D341Med (cell line): ENCODE data around the gene LENEP.

ENCODE experiments used
- DNase-seq: peaks from one replicate; pipeline ENCODE4 v3.0.0; 2012; ENCODE audit warnings: low spot score

LENEP gene

GRCh38 chr1:155011437-155012025, 18.1 kb downstream of the LENEP start:
- DNase-seq: no peak

GRCh38 chr1:155012026-155012546, 18.7 kb downstream of the LENEP start:
- DNase-seq: peak; percentile 96

- no peak for DNase-seq
These were observed 19.6 kb downstream of the LENEP start for GRCh38 chr1:155012776-155013602.

GRCh38 chr1:155013632-155014031, 20.2 kb downstream of the LENEP start:
- no peak for DNase-seq

DNA sequence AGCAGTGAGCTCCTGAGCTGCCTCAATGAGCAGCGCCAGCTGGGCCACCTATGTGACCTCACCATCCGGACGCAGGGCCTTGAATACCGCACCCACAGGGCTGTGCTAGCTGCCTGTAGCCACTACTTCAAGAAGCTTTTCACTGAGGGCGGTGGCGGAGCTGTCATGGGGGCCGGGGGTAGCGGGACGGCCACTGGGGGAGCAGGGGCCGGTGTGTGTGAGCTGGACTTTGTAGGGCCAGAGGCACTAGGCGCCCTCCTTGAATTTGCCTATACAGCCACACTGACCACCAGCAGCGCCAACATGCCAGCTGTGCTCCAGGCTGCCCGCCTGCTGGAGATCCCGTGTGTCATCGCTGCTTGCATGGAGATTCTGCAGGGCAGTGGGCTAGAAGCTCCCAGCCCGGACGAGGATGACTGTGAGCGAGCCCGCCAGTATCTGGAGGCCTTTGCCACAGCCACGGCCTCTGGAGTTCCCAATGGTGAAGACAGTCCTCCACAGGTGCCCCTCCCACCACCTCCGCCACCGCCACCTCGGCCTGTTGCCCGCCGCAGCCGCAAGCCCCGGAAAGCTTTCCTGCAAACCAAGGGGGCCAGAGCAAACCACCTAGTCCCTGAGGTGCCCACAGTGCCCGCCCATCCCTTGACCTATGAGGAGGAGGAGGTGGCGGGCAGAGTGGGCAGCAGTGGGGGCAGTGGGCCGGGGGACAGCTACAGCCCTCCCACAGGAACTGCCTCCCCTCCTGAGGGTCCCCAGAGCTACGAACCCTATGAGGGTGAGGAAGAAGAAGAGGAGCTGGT, 21.5 kb downstream of the LENEP start:
- no peak for DNase-seq

GRCh38 chr1:155015527-155016230, 22.3 kb downstream of the LENEP start:
- DNase-seq: no peak

DNA sequence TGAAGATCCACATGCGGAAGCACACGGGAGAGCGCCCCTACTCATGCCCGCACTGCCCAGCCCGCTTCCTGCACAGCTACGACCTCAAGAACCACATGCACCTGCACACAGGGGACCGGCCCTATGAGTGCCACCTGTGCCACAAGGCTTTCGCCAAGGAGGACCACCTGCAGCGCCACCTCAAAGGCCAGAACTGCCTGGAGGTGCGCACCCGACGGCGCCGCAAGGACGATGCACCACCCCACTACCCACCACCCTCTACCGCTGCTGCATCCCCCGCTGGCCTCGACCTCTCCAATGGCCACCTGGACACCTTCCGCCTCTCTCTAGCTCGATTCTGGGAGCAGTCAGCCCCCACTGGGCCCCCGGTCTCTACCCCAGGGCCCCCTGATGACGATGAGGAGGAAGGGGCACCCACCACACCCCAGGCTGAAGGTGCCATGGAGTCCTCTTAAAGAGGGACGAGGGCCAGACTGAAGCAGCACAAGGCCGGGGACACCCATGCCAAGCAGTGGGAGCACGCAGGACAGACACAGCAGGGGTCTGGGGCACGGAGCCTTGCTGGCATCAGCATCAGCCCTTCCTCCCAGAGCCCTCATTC, 22.9 kb downstream of the LENEP start:
- DNase-seq: no peak

DNA sequence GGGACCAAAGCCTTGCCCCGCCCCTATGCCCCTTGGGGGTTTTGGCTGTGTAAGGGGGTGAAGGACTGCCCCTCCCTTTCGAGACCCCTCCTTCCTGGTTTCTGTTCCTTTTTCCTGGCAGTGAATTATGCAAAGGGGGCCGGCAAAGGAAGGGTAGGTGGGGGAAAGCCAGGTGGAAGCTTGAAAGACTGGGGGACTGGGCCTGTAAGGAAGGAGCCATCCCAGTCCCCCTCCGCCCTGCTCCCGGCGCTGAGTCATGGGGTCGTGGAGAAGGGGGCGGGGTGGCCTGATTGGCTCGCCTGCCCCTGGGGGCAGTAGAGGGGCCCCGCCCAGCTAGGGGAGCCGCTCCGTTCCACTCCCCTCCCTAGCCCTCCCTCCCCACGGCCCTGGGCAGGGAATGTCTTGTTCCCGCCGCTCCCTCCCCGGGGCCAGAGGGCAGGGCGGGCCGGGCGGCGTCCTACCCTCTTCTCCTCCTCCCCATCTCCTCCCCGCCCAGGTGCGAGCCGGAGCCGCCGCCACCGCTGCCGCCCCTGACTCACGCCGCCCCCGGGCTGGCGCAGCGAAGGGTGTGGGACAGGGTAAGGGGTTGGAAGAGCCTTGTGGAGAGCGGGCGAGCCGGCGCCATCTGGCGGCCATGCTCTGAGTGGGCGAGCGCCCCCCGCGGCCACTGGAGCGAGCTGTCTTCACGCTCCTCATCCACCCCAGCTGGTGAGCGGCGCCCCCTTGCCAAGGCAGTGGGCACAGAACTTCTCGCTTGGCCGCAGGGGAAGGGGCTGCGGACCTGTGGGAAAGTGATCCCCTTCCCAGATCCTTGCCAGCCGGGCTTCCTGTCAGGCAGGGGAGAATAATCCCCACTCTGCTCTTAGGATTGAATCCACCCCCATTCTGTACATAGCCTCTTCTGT, 23.9 kb downstream of the LENEP start:
- DNase-seq: peak; percentile 97

GRCh38 chr1:155017946-155018316, 24.5 kb downstream of the LENEP start:
- DNase-seq: no peak

GRCh38 chr1:155018617-155019348, 25.4 kb downstream of the LENEP start:
- no peak for DNase-seq

DNA sequence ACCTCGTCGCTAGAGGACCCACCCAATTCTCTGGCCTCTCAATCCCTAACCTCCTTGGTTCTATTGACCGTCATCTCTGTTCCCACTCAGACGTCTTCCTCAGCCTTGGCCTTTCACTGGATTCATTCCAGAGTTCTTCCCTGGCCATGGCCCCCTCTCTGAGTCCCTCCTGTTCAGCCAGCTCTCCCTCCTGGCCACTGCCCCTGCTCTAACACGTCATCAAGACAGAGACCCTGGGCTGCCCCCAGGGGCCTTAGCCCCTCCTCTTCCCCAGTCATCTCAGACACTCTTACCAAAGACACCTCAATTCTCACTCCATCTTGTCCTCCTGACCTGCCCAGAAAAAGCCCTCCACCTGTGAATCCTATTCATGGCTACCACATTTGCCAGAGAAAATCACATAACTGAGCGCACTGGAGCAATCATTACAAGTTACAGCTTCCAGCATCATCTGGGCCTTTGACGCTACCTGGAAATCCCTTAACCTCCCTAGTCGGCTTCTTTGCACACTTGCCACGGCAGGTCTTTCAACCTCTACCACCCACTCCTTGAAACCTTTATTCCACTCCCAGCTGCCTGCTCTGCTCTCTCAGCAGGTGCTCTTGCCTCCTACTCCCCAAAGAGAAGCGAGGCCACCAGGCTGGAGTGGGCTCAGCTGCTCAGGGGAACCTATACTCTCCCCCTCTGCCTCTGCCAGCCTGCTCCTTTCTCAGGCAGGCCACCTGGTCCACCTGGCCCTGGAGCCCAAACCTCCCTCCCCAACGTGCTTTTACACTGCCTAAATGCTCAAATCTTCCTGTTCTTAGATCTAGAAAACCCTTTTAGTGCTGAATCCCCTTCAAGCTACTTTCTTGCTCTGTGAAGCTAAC, 26.2 kb downstream of the LENEP start:
- no peak for DNase-seq

DNA sequence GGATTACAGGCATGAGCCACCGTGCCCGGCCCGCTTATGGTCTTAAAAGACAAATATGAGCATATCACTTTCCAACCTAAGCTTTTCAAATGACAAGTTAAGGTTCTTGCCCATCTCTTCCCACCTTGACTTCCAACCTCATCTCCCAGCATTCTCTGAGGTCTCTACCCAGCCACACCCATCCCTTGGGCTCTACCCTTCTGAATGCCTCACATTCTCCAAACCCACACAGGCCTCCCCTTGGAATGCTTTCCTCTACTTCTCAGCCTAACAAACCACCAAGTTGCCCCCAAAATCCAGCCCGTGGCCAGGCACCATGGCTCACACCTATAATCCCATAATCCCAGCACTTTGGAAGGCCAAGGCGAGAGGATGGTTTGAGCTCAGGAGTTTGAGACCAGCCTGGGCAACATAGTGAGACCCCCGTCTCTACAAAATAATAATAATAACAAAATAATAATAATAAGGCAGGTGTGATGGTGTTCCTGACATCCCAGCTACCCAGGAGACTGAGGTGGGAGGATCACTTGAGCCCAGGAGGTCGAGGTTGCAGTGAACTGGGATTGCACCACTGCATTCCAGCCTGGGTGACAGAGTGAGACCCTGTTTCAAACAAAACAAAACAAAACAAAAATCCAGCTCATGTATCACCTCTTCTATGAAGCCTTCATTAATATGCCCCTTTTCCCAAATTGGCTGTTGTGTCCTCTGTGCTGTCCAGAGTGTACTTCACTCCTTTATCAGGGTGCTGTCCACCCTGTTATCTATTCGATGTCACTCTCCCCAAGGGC, 28.9 kb downstream of the LENEP start:
- no peak for DNase-seq

DNA sequence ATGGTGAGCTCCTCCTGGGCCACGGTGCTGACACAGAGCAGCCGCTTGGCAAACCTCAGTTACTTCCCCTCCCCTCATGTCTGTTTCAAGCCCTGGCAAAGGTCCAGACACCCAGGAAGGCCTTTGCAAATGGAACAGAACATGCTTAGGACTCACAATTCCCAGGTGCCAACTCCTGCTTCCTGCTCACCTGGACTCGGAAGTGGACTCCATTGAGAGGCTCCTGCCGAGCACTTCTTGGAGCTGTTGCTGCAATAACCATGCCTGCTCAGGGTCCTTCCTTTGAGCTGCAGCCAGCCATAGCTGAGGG, 29.5 kb downstream of the LENEP start:
- no peak for DNase-seq

- DNase-seq: no peak
These were observed 30.2 kb downstream of the LENEP start for GRCh38 chr1:155023627-155024026.

- DNase-seq: no peak
These were observed 30.9 kb downstream of the LENEP start for GRCh38 chr1:155024315-155024714.

DNA sequence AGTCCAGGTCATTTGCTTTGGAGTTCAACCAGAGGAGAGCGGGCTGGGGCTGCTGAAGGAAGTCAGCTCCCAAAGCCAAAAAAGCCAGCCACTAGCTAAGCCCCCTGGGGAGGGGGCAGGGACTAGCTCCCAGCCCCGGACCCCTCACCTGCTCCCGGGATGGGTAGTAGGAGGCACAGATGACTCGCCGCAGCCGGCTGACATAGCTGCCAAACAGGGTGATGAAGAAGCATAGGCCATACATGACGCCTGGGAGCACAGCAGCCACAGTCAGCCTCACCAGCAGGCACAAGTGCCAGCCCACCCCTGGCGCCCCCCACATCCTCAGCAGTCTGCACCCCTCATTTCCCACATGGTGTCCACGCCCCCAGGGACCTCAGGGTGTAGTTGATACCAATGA, 32.8 kb downstream of the LENEP start:
- DNase-seq: no peak

- DNase-seq: no peak
These were observed 33.2 kb downstream of the LENEP start for GRCh38 chr1:155026588-155026987.

DNA sequence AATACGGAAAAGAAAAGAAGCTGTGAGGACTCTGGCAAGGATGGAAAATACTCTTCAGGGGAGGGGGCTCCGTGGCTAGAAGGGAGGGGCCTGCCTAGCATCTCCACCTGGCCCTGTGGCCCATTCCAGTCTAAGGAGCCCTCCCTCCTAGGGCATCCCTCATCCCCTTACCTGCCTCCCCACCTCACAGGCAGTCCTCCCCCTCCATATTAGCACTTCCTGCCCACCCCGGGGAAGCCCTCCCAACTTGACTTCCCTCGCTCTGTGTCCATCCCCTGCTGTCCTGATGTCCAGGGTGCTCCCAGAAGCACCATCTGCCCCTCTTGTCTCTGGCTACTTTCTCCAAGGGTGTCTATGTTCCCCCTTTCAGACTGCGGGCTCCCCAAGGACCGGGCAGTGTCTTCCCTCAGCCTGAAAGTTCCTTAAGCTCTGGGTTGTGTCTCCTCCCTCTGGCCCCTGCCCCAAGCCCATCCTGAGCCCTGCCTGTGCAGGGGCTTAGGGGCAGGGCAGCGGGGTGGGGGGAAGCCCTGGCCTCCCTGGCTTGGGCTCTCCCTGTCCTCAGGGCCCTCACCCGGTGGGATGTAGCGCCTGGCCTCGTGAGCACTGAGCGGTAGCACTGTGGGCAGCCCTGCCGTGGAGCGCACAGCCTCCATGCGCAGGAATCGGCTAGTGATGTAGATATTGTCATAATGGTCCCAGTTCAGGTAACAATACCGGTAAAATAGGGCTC, 36.3 kb downstream of the LENEP start:
- no peak for DNase-seq
